ENCODE results near the gene APRT.

- no peak for TF ChIP-seq POLR2A (IDR thresholded peaks at IDR 0.05; ENCODE audit: low read depth)
- TF ChIP-seq POLR2AphosphoS5 (IDR thresholded peaks at IDR 0.05), result no peak
- TF ChIP-seq CTCF (IDR thresholded peaks at IDR 0.05), result no peak
Measured at GRCh38 chr16:88787579-88788314, 24.0 kb downstream of the APRT start.

Data from esophagus muscularis mucosa (tissue), 3 donors.